Epithelial cell of alveolus of lung (primary cell): Measurements from ENCODE around the gene EEF2. TPM values are rescaled to one million over a fixed set of nuclear protein-coding genes. Genes with fewer than 3 reads are reported as not detected.

Source experiments
- total RNA-seq: library from RNA; depleted of rRNA; stranded (reverse); fragments of >200 nt; gene quantifications from 2 replicates; pipeline ENCODE4 v1.2.1, GENCODE V29; 2015

Gene EEF2
- 3,183 and 4,926 TPM in 2 replicates for total RNA-seq

GRCh38 chr19:3984908-3985642 lies at the start of gene EEF2:
Gene EEF2 (minus strand): TSS chr19:3985463. CDS start chr19:3985380, 83 bp downstream.

GRCh38 chr19:4007021-4007835 lies 22.0 kb upstream of the EEF2 start, which contains the start of gene PIAS4:
Gene PIAS4 (plus strand): TSS chr19:4007736. CDS start chr19:4007761, 25 bp downstream.

GRCh38 chr19:3970808-3971598 lies 14.3 kb downstream of the EEF2 start, which contains the start of gene DAPK3:
Gene DAPK3 (minus strand): TSS chr19:3971099. CDS start chr19:3969735, 1,364 bp downstream.

GRCh38 chr19:3932931-3933810 lies 52.1 kb downstream of the EEF2 start, which contains the start of gene NMRK2:
Gene NMRK2 (plus strand): TSS chr19:3933069. CDS start chr19:3933672, 603 bp downstream.

Other genes with a start within 250 kb of the EEF2 start
- 22.8 and 47.1 TPM in 2 replicates for gene APBA3, start 223.8 kb downstream of the EEF2 start, total RNA-seq
- gene MRPL54, start 222.8 kb downstream of the EEF2 start, total RNA-seq: 46.6 and 52.6 TPM in 2 replicates
- not detected in 2 replicates for gene RAX2, start 213.2 kb downstream of the EEF2 start, total RNA-seq
- gene MATK, start 199.1 kb downstream of the EEF2 start, total RNA-seq: 0.40 TPM in 1 of 2 replicates, not detected in the other
- gene ZFR2, start 116.4 kb downstream of the EEF2 start, total RNA-seq: not detected in 2 replicates
- 0.13 and 3.4 TPM in 2 replicates for gene ATCAY, start 104.8 kb downstream of the EEF2 start, total RNA-seq
- gene NMRK2, start 52.4 kb downstream of the EEF2 start, total RNA-seq: not detected in 2 replicates
- 81.2 and 83.6 TPM in 2 replicates for gene DAPK3, start 14.4 kb downstream of the EEF2 start, total RNA-seq
- gene PIAS4, start 22.3 kb upstream of the EEF2 start, total RNA-seq: 20.0 and 23.9 TPM in 2 replicates
- gene ZBTB7A, start 81.4 kb upstream of the EEF2 start, total RNA-seq: 30.4 and 35.6 TPM in 2 replicates
- 180 and 195 TPM in 2 replicates for gene MAP2K2, start 138.7 kb upstream of the EEF2 start, total RNA-seq
- not detected in 2 replicates for gene CREB3L3, start 168.2 kb upstream of the EEF2 start, total RNA-seq
- gene SIRT6, start 197.1 kb upstream of the EEF2 start, total RNA-seq: 24.6 and 29.1 TPM in 2 replicates
- 1.4 TPM in 1 of 2 replicates, not detected in the other for gene ANKRD24, start 197.2 kb upstream of the EEF2 start, total RNA-seq
- 0.39 TPM in 1 of 2 replicates, not detected in the other for gene EBI3, start 244.1 kb upstream of the EEF2 start, total RNA-seq